ENCODE results near the gene GLRA1.

Gene GLRA1

DNA sequence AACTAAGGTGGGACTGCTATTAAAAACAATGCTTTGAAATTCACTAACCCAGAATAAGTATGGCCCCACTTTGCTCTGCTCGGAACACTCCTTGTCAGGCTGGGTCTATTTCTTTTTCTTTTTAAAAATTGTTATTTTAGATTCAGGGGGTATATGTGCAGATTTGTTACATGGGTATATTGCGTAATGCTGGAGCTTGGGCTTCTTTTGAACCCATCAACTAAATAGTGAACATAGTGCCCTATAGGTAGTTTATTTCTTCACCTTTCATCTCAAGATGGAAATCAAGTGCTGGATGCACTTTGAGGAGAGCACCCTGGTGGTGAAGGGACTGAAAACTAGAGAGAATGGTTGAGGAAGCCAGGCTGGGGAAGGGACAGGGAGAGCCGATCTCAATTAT lies 51.0 kb downstream of the GLRA1 start:
- no peaks in the 10 kb centered on the region for H3K36me3 ChIP-seq (ENCODE audit: control insufficient read depth, insufficient read depth, low read length)
- H3K4me2 ChIP-seq (ENCODE audit: low read length): no peak overlapping the region
- no peaks in the 10 kb centered on the region for H3K27me3 ChIP-seq (ENCODE audit: control insufficient read depth, insufficient read depth, low read length)
- H2AFZ ChIP-seq: no peak overlapping the region
- H3K79me2 ChIP-seq: peaks cover 2% of the 10 kb centered on the region
- no peak overlapping the region for H3K4me3 ChIP-seq (ENCODE audit: low read depth, low read length)
- no peak for TF ChIP-seq CTCF (IDR thresholded peaks at IDR 0.05)
- no peak overlapping the region for H3K27ac ChIP-seq
- H3K4me1 ChIP-seq: no peaks in the 10 kb centered on the region
- no peaks in the 10 kb centered on the region for H3K9me3 ChIP-seq (ENCODE audit: control insufficient read depth, low read length)
- no peak overlapping the region for H3K9ac ChIP-seq

GRCh38 chr5:151872701-151873100 lies 52.0 kb downstream of the GLRA1 start:
- no peaks in the 10 kb centered on the region for H3K9me3 ChIP-seq (ENCODE audit: control insufficient read depth, low read length)

DNA sequence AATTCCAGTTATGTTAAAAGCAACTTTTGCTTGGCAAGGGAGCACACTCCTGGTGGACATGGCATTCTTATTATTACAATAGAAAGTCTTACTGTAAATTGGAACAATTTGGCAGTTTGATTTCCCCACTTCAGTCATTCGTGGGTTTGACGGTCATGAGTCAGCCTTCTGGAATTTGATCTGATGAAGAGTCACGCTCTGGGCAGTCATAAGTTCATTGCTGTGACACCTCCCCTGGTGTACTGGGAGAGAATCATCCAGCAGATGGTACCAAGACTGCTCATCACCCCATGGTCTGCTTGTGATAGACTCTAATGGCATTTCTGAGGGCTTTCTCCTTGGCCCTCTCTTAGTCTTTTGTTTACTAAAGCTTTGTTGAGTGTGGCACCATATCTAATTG lies 53.8 kb downstream of the GLRA1 start:
- Histone ChIP-seq H3K79me2 (peaks cover 2% of the 10 kb centered on the region), H3K4me2 (ENCODE audit: low read length) (no peak overlapping the region), H3K27me3 (ENCODE audit: control insufficient read depth, insufficient read depth, low read length) (no peaks in the 10 kb centered on the region), H3K4me1 (no peaks in the 10 kb centered on the region), H3K9ac (no peak overlapping the region), H2AFZ (no peak overlapping the region), H3K27ac (no peak overlapping the region), H3K36me3 (ENCODE audit: control insufficient read depth, insufficient read depth, low read length) (no peaks in the 10 kb centered on the region), H3K9me3 (ENCODE audit: control insufficient read depth, low read length) (no peaks in the 10 kb centered on the region), H3K4me3 (ENCODE audit: low read depth, low read length) (no peak overlapping the region)
- no peak for TF ChIP-seq CTCF (IDR thresholded peaks at IDR 0.05)

More at GRCh38 chr5:151872701-151873100, 52.0 kb downstream of the GLRA1 start:
- Histone ChIP-seq H3K9ac (no peak overlapping the region), H3K4me3 (ENCODE audit: low read depth, low read length) (no peak overlapping the region), H3K4me1 (no peaks in the 10 kb centered on the region), H3K79me2 (peaks cover 2% of the 10 kb centered on the region), H2AFZ (no peak overlapping the region), H3K27me3 (ENCODE audit: control insufficient read depth, insufficient read depth, low read length) (no peaks in the 10 kb centered on the region), H3K27ac (no peak overlapping the region), H3K36me3 (ENCODE audit: control insufficient read depth, insufficient read depth, low read length) (no peaks in the 10 kb centered on the region), H3K4me2 (ENCODE audit: low read length) (no peak overlapping the region)
- TF ChIP-seq CTCF (IDR thresholded peaks at IDR 0.05): no peak

- no peaks in the 10 kb centered on the region for H3K27me3 ChIP-seq (ENCODE audit: control insufficient read depth, insufficient read depth, low read length)
- H3K4me2 ChIP-seq (ENCODE audit: low read length): no peak overlapping the region
- H3K4me1 ChIP-seq: no peaks in the 10 kb centered on the region
Measured at GRCh38 chr5:151870271-151870670, 54.4 kb downstream of the GLRA1 start.

More at GRCh38 chr5:151870271-151870670, 54.4 kb downstream of the GLRA1 start:
- no peaks in the 10 kb centered on the region for H3K36me3 ChIP-seq (ENCODE audit: control insufficient read depth, insufficient read depth, low read length)
- H3K9ac ChIP-seq: no peak overlapping the region
- no peak overlapping the region for H2AFZ ChIP-seq
- no peak for TF ChIP-seq CTCF (IDR thresholded peaks at IDR 0.05)
- H3K4me3 ChIP-seq (ENCODE audit: low read depth, low read length): no peak overlapping the region
- H3K27ac ChIP-seq: no peak overlapping the region
- H3K79me2 ChIP-seq: peaks cover 2% of the 10 kb centered on the region
- H3K9me3 ChIP-seq (ENCODE audit: control insufficient read depth, low read length): no peaks in the 10 kb centered on the region

Measured in parathyroid adenoma (tissue), 2 donors.